Smooth muscle cell (in vitro differentiated cells): ENCODE measurements around the gene UNC13B. TPM values are rescaled to one million over a fixed set of nuclear protein-coding genes. Genes with fewer than 3 reads are reported as not detected.
"Not testable (repeated sequence)": the region's sequence is repeated elsewhere in the genome, so short reads cannot be mapped to it uniquely, and the experiment has no call there.

Experiments used
- DNase-seq: peaks from one replicate; lab custom pipeline; 2025; ENCODE audit not compliant: unreplicated experiment; lab: John Stamatoyannopoulos, UW
- H2AFZ ChIP-seq: fragments of 200-600 bp; sonication (generic); 2 replicates; pipeline ENCODE4 v1.6.0; 2016; ENCODE audit warnings: antibody characterized with exemption, low read depth, mild to moderate bottlenecking
- H3F3A ChIP-seq: fragments of 200-600 bp; sonication (generic); 2 replicates; pipeline ENCODE4 v1.6.0; 2017; ENCODE audit warnings: antibody characterized with exemption, low read depth
- H3K27ac ChIP-seq: fragments of 200-600 bp; sonication (generic); 2 replicates; pipeline ENCODE4 v1.5.1; 2016; ENCODE audit warnings: low read depth, mild to moderate bottlenecking
- H3K27me3 ChIP-seq: fragments of 200-600 bp; sonication (generic); 2 replicates; pipeline ENCODE4 v1.6.1; 2016; ENCODE audit warnings: low read depth, mild to moderate bottlenecking
- H3K36me3 ChIP-seq: fragments of 200-600 bp; sonication (generic); 2 replicates; pipeline ENCODE4 v1.5.1; 2016; ENCODE audit warnings: low read depth
- H3K4me1 ChIP-seq: fragments of 200-600 bp; sonication (generic); 2 replicates; pipeline ENCODE4 v1.5.1; 2016; ENCODE audit warnings: low read depth
- H3K4me2 ChIP-seq: fragments of 200-600 bp; sonication (generic); 2 replicates; pipeline ENCODE4 v1.6.0; 2016; ENCODE audit warnings: mild to moderate bottlenecking
- H3K4me3 ChIP-seq: fragments of 200-600 bp; sonication (generic); 2 replicates; pipeline ENCODE4 v1.5.1; 2016; ENCODE audit warnings: mild to moderate bottlenecking
- H3K79me2 ChIP-seq: fragments of 200-600 bp; sonication (generic); 2 replicates; pipeline ENCODE4 v1.6.0; 2016; ENCODE audit warnings: low read depth, mild to moderate bottlenecking
- H3K9ac ChIP-seq: fragments of 200-600 bp; sonication (generic); 2 replicates; pipeline ENCODE4 v1.6.0; 2016; ENCODE audit warnings: low read depth
- H3K9me3 ChIP-seq: fragments of 200-600 bp; sonication (generic); replicated peaks from 2 replicates; pipeline ENCODE4 v1.5.1; 2016; ENCODE audit warnings: low read depth
- H4K20me1 ChIP-seq: fragments of 200-600 bp; sonication (generic); 2 replicates; pipeline ENCODE4 v1.6.0; 2016; ENCODE audit warnings: low read depth
- CTCF ChIP-seq: fragments of 200-600 bp; sonication (generic); IDR thresholded peaks from 2 replicates; pipeline ENCODE4 v1.5.1; 2017; ENCODE audit warnings: borderline replicate concordance, mild to moderate bottlenecking, antibody characterized with exemption; ENCODE audit not compliant: insufficient read depth, poor library complexity, severe bottlenecking
- WGBS: methylation state at CpG from one replicate; pipeline ENCODE4 v1.1.7; 2016; ENCODE audit warnings: low lambda C conversion rate; 5-methylcytosine and 5-hydroxymethylcytosine counted together
- polyA plus RNA-seq: library from polyadenylated mRNA; unstranded; fragments of >200 nt; fragmentation: Nextera tagmentation; extraction: Ambion mirVana; gene quantifications from 2 replicates; pipeline ENCODE4 v1.2.1, GENCODE V29; 2016
- total RNA-seq: library from RNA; depleted of rRNA; stranded (reverse); fragments of >200 nt; gene quantifications from 2 replicates; pipeline ENCODE4 v1.2.3, GENCODE V29; 2014

The UNC13B gene
- total and polyA plus RNA-seq, 2 experiments from 2014 or later, result 9.2 to 15.1 TPM

- Histone ChIP-seq H3K4me2 (no peak overlapping the region), H3K27ac (no peak overlapping the region), H3K4me3 (no peak overlapping the region), H2AFZ (no peak overlapping the region), H3K36me3 (no peaks in the 10 kb centered on the region), H3K4me1 (no peaks in the 10 kb centered on the region), H3F3A (no peaks in the 10 kb centered on the region), H3K27me3 (no peaks in the 10 kb centered on the region), H3K9ac (no peak overlapping the region), H4K20me1 (no peaks in the 10 kb centered on the region), H3K79me2 (no peaks in the 10 kb centered on the region), H3K9me3 (no peaks in the 10 kb centered on the region)
- DNase-seq, result no peak
- WGBS, result 91% methylated on average over 2 of the region's 2 CpGs
- TF ChIP-seq CTCF, result no peak
These were observed 21.7 kb upstream of the UNC13B start for GRCh38 chr9:35140093-35140492.

GRCh38 chr9:35142037-35142436 is 19.8 kb upstream of the UNC13B start:
- no peaks in the 10 kb centered on the region for H3F3A ChIP-seq
- TF ChIP-seq CTCF, result no peak
- H3K4me3 ChIP-seq, result no peak overlapping the region
- no peaks in the 10 kb centered on the region for H3K79me2 ChIP-seq
- no peaks in the 10 kb centered on the region for H3K4me1 ChIP-seq
- no peaks in the 10 kb centered on the region for H3K27me3 ChIP-seq
- DNase-seq, result no peak
- no peak overlapping the region for H3K4me2 ChIP-seq
- WGBS, result 82% methylated on average over 5 of the region's 5 CpGs
- H3K36me3 ChIP-seq, result no peaks in the 10 kb centered on the region
- no peaks in the 10 kb centered on the region for H3K9me3 ChIP-seq
- H3K9ac ChIP-seq, result no peak overlapping the region
- H3K27ac ChIP-seq, result no peak overlapping the region
- H2AFZ ChIP-seq, result no peak overlapping the region
- H4K20me1 ChIP-seq, result no peaks in the 10 kb centered on the region

- not testable (repeated sequence) for H3K27ac ChIP-seq, H3K9me3 ChIP-seq, H3K79me2 ChIP-seq, H3K4me3 ChIP-seq, H3F3A ChIP-seq, H4K20me1 ChIP-seq, H3K9ac ChIP-seq, H3K27me3 ChIP-seq, H3K36me3 ChIP-seq, H2AFZ ChIP-seq, H3K4me1 ChIP-seq, H3K4me2 ChIP-seq, DNase-seq
- 66% methylated on average over 5 of the region's 5 CpGs for WGBS
These were observed 13.8 kb upstream of the UNC13B start for GRCh38 chr9:35147941-35148563.

GRCh38 chr9:35152926-35153325 is 8.9 kb upstream of the UNC13B start:
- H2AFZ ChIP-seq, result no peak overlapping the region
- H3K4me1 ChIP-seq, result no peaks in the 10 kb centered on the region
- H3F3A ChIP-seq, result no peaks in the 10 kb centered on the region
- H3K79me2 ChIP-seq, result no peaks in the 10 kb centered on the region
- H3K4me2 ChIP-seq, result no peak overlapping the region
- no peaks in the 10 kb centered on the region for H3K9me3 ChIP-seq
- H4K20me1 ChIP-seq, result no peaks in the 10 kb centered on the region
- no peak for TF ChIP-seq CTCF
- H3K27me3 ChIP-seq, result no peaks in the 10 kb centered on the region
- H3K36me3 ChIP-seq, result no peaks in the 10 kb centered on the region
- H3K27ac ChIP-seq, result no peak overlapping the region
- H3K4me3 ChIP-seq, result no peak overlapping the region
- DNase-seq, result no peak
- H3K9ac ChIP-seq, result no peak overlapping the region
- WGBS, result 96% methylated on average over 9 of the region's 9 CpGs
